Right kidney (tissue), 1 donor: Measurements from ENCODE around the gene DCLK1.

Experiments
- DNase-seq: peaks from one replicate; pipeline ENCODE4 v3.0.0-alpha.2; 2016

DCLK1 gene

GRCh38 chr13:36038785-36039555, 92.2 kb downstream of the DCLK1 start:
- DNase-seq = no peak

- DNase-seq = no peak
Measured at GRCh38 chr13:36033035-36033434, 98.1 kb downstream of the DCLK1 start.

- no peak for DNase-seq
Measured at GRCh38 chr13:36031490-36031889, 99.7 kb downstream of the DCLK1 start.

GRCh38 chr13:36030670-36031331, 100.4 kb downstream of the DCLK1 start:
- no peak for DNase-seq

- DNase-seq = no peak
Measured at GRCh38 chr13:36029166-36029565, 102.0 kb downstream of the DCLK1 start.

GRCh38 chr13:36028359-36029025, 102.7 kb downstream of the DCLK1 start:
- DNase-seq = no peak

GRCh38 chr13:36026531-36026930, 104.7 kb downstream of the DCLK1 start:
- DNase-seq = no peak

GRCh38 chr13:36014763-36015162, 116.4 kb downstream of the DCLK1 start:
- no peak for DNase-seq

- DNase-seq = no peak
Measured at GRCh38 chr13:36006894-36007675, 124.1 kb downstream of the DCLK1 start.

GRCh38 chr13:36006347-36006746, 124.8 kb downstream of the DCLK1 start:
- no peak for DNase-seq

GRCh38 chr13:36001561-36001960, 129.6 kb downstream of the DCLK1 start:
- no peak for DNase-seq

- no peak for DNase-seq
Measured at GRCh38 chr13:36000028-36000427, 131.2 kb downstream of the DCLK1 start.

GRCh38 chr13:35996360-35996759, 134.8 kb downstream of the DCLK1 start:
- no peak for DNase-seq

GRCh38 chr13:35995136-35995535, 136.0 kb downstream of the DCLK1 start:
- DNase-seq = no peak

- DNase-seq = no peak
Measured at GRCh38 chr13:35994131-35994966, 136.8 kb downstream of the DCLK1 start.

GRCh38 chr13:35993686-35994085, 137.5 kb downstream of the DCLK1 start:
- no peak for DNase-seq

- no peak for DNase-seq
Measured at GRCh38 chr13:35992964-35993363, 138.2 kb downstream of the DCLK1 start.

- no peak for DNase-seq
Measured at GRCh38 chr13:35990196-35990595, 141.0 kb downstream of the DCLK1 start.

GRCh38 chr13:35988648-35989081, 142.5 kb downstream of the DCLK1 start:
- no peak for DNase-seq

- DNase-seq = no peak
Measured at GRCh38 chr13:35987572-35988513, 143.3 kb downstream of the DCLK1 start.
